RWPE2 (cell line): ENCODE measurements around the gene PXYLP1.

ENCODE experiments used
- ATAC-seq: fragments of 200-7000 bp; cut with Tn5 transposase; 3 replicates; pipeline ENCODE4 v1.9.1; 2021; ENCODE audit warnings: low read depth
- DNase-seq: peaks from one replicate; pipeline ENCODE4 v3.0.0-alpha.2; 2020; ENCODE audit warnings: low spot score
- H3K27ac ChIP-seq: fragments of 450-650 bp; 2 replicates; pipeline ENCODE4 v1.5.1; 2017; ENCODE audit warnings: mild to moderate bottlenecking; ENCODE audit not compliant: poor library complexity, severe bottlenecking
- H3K27me3 ChIP-seq: fragments of 250-450 bp; sonication (Bioruptor Pico); 2 replicates; pipeline ENCODE4 v1.5.1; 2021; ENCODE audit warnings: mild to moderate bottlenecking, moderate library complexity; ENCODE audit not compliant: insufficient read depth, poor library complexity, severe bottlenecking
- H3K36me3 ChIP-seq: fragments of 250-450 bp; sonication (Bioruptor Pico); 2 replicates; pipeline ENCODE4 v1.5.1; 2020; ENCODE audit warnings: low read depth, mild to moderate bottlenecking, moderate library complexity
- H3K4me1 ChIP-seq: fragments of 250-450 bp; sonication (Bioruptor Pico); 2 replicates; pipeline ENCODE4 v1.5.1; 2021; ENCODE audit warnings: mild to moderate bottlenecking, moderate library complexity; ENCODE audit not compliant: insufficient read depth, poor library complexity, severe bottlenecking
- H3K4me3 ChIP-seq: fragments of 250-450 bp; sonication (Bioruptor Pico); 2 replicates; pipeline ENCODE4 v1.5.1; 2021; ENCODE audit warnings: mild to moderate bottlenecking, moderate library complexity; ENCODE audit not compliant: severe bottlenecking
- H3K9me3 ChIP-seq: fragments of 250-450 bp; sonication (Bioruptor Pico); 2 replicates; pipeline ENCODE4 v1.5.1; 2021; ENCODE audit warnings: mild to moderate bottlenecking, moderate library complexity; ENCODE audit not compliant: severe bottlenecking
- CTCF ChIP-seq: fragments of 450-650 bp; IDR thresholded peaks from one replicate; pipeline ENCODE4 v1.5.1; 2017; ENCODE audit warnings: mild to moderate bottlenecking, moderate library complexity; ENCODE audit not compliant: poor library complexity, severe bottlenecking

The PXYLP1 gene

GRCh38 chr3:141217389-141217788, 14.2 kb upstream of the PXYLP1 start:
- DNase-seq (no peak), ATAC-seq (no peak)
- no peaks in the 10 kb centered on the region for H3K4me1 ChIP-seq
- H3K9me3 ChIP-seq: no peaks in the 10 kb centered on the region
- H3K36me3 ChIP-seq: no peaks in the 10 kb centered on the region
- no peaks in the 10 kb centered on the region for H3K27me3 ChIP-seq
- no peak for TF ChIP-seq CTCF
- H3K27ac ChIP-seq: no peak overlapping the region
- H3K4me3 ChIP-seq: no peak overlapping the region

GRCh38 chr3:141218162-141218835, 13.3 kb upstream of the PXYLP1 start:
- H3K9me3 ChIP-seq: peaks cover 1% of the 10 kb centered on the region
- no peak overlapping the region for H3K4me3 ChIP-seq
- no peaks in the 10 kb centered on the region for H3K36me3 ChIP-seq
- no peak for TF ChIP-seq CTCF
- ATAC-seq (no peak), DNase-seq (no peak)
- no peaks in the 10 kb centered on the region for H3K4me1 ChIP-seq
- H3K27me3 ChIP-seq: no peaks in the 10 kb centered on the region
- no peak overlapping the region for H3K27ac ChIP-seq

GRCh38 chr3:141218926-141219325, 12.7 kb upstream of the PXYLP1 start:
- Histone ChIP-seq H3K4me1 (no peaks in the 10 kb centered on the region), H3K27ac (no peak overlapping the region), H3K36me3 (no peaks in the 10 kb centered on the region), H3K9me3 (peaks cover 5% of the 10 kb centered on the region), H3K27me3 (no peaks in the 10 kb centered on the region), H3K4me3 (no peak overlapping the region)
- TF ChIP-seq CTCF: no peak
- DNase-seq (no peak), ATAC-seq (no peak)

GRCh38 chr3:141223673-141224166, 7.9 kb upstream of the PXYLP1 start:
- no peaks in the 10 kb centered on the region for H3K4me1 ChIP-seq
- H3K36me3 ChIP-seq: no peaks in the 10 kb centered on the region
- H3K9me3 ChIP-seq: peaks cover 5% of the 10 kb centered on the region
- H3K4me3 ChIP-seq: no peak overlapping the region
- H3K27ac ChIP-seq: no peak overlapping the region
- ATAC-seq: no peak
- TF ChIP-seq CTCF: no peak
- no peak for DNase-seq
- no peaks in the 10 kb centered on the region for H3K27me3 ChIP-seq

- ATAC-seq (no peak), DNase-seq (no peak)
- no peak overlapping the region for H3K4me3 ChIP-seq
- no peak overlapping the region for H3K27ac ChIP-seq
- H3K9me3 ChIP-seq: peaks cover 5% of the 10 kb centered on the region
- H3K27me3 ChIP-seq: no peaks in the 10 kb centered on the region
- H3K4me1 ChIP-seq: no peaks in the 10 kb centered on the region
- TF ChIP-seq CTCF: no peak
- no peaks in the 10 kb centered on the region for H3K36me3 ChIP-seq
Observed at GRCh38 chr3:141225939-141226338, 5.7 kb upstream of the PXYLP1 start.
